ENCODE results near the gene AOPEP. TPM values are rescaled to one million over a fixed set of nuclear protein-coding genes. Genes with fewer than 3 reads are reported as not detected.

AOPEP gene
- total RNA-seq, 6 experiments from 2014 or later: 36.6 to 110 (median 63.3) TPM

DNA sequence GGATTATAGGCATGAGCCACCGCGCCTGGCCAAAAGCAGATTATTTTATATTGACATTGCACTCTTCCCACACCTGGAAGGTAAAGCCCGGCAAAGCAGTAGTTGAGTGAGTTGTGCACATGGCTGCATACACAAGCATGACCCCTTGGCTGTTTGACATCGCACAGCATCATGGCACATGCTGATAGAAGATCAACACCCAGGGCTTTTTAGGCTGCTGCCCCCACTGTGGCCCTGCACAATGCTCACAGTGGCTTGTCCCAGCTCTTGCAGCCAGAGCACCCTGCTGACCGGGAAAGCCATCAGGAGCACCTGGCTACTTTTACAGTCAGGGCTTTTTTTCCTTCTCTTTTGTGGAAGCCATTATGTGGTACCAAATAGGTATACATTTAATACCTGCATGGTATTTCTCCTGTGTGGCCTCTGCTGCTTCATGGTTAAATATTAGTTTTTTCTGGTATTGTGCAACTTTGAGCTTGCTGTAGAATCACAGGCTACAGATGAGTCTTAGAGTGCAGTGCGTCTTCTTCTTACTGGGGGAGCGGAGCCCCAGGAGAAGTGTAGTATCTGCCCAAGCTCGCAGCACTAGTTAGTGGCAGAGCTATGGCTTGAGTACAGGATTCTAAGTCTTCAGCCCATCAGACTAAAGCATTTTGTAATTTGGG, 264.5 kb downstream of the AOPEP start:
- WGBS (ENCODE audit: insufficient coverage, low coverage, low lambda C conversion rate, missing lambda C conversion rate): 39% methylated on average over 6 of the region's 8 CpGs
- Histone ChIP-seq H3K9me3 (no peaks in the 10 kb centered on the region), H3K4me3 (peak overlapping the region in 2 of 3 donors; percentile 1 to 66), H3K36me3 (no peaks in the 10 kb centered on the region), H3K27ac (peak overlapping the region; percentile 92 to 97 (median 96)), H3K4me1 (peaks cover 0 to 60% (median 16%) of the 10 kb centered on the region in 4 donors), H3K27me3 (no peaks in the 10 kb centered on the region)
- peak; percentile 16 to 33 (median 21) for ATAC-seq
- TF ChIP-seq, protein P1, sequence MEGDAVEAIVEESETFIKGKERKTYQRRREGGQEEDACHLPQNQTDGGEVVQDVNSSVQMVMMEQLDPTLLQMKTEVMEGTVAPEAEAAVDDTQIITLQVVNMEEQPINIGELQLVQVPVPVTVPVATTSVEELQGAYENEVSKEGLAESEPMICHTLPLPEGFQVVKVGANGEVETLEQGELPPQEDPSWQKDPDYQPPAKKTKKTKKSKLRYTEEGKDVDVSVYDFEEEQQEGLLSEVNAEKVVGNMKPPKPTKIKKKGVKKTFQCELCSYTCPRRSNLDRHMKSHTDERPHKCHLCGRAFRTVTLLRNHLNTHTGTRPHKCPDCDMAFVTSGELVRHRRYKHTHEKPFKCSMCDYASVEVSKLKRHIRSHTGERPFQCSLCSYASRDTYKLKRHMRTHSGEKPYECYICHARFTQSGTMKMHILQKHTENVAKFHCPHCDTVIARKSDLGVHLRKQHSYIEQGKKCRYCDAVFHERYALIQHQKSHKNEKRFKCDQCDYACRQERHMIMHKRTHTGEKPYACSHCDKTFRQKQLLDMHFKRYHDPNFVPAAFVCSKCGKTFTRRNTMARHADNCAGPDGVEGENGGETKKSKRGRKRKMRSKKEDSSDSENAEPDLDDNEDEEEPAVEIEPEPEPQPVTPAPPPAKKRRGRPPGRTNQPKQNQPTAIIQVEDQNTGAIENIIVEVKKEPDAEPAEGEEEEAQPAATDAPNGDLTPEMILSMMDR (IDR thresholded peaks at IDR 0.05): no peak
- no peak for TF ChIP-seq POLR2A (IDR thresholded peaks at IDR 0.05)
- intact Hi-C loops (cut with DNase I): no loop called here
- DNase-seq: peak in 1 of 3 donors; percentile 24

- ATAC-seq (peak; percentile 51 to 79 (median 69)), DNase-seq (peak; percentile 66 to 90 (median 86))
- H3K36me3 ChIP-seq: no peaks in the 10 kb centered on the region
- H3K4me3 ChIP-seq: peak overlapping the region; percentile 46 to 66 (median 61)
- TF ChIP-seq POLR2A (IDR thresholded peaks at IDR 0.05): peak; percentile 87
- TF ChIP-seq, protein P1 (IDR thresholded peaks at IDR 0.05): no peak
- peak overlapping the region; percentile 92 to 97 (median 96) for H3K27ac ChIP-seq
- 28% methylated on average over 14 of the region's 15 CpGs for WGBS (ENCODE audit: insufficient coverage, low coverage, low lambda C conversion rate, missing lambda C conversion rate)
- no peaks in the 10 kb centered on the region for H3K9me3 ChIP-seq
- intact Hi-C loops (cut with DNase I): no loop called here
- H3K4me1 ChIP-seq: peaks cover 0 to 60% (median 14%) of the 10 kb centered on the region in 4 donors
- no peaks in the 10 kb centered on the region for H3K27me3 ChIP-seq
Observed at GRCh38 chr9:94991961-94992907, 265.7 kb downstream of the AOPEP start.

- Histone ChIP-seq H3K27ac (peak overlapping the region; percentile 92 to 97 (median 96)), H3K36me3 (no peaks in the 10 kb centered on the region), H3K27me3 (no peaks in the 10 kb centered on the region), H3K4me3 (peak overlapping the region; percentile 46 to 66 (median 61)), H3K4me1 (peaks cover 0 to 64% (median 14%) of the 10 kb centered on the region in 4 donors), H3K9me3 (no peaks in the 10 kb centered on the region)
- peak in 1 of 4 donors; percentile 37 for ATAC-seq
- WGBS (ENCODE audit: insufficient coverage, low coverage, low lambda C conversion rate, missing lambda C conversion rate): 32% methylated on average over 9 of the region's 9 CpGs
- no peak for TF ChIP-seq POLR2A (IDR thresholded peaks at IDR 0.05)
- TF ChIP-seq, protein P1 (IDR thresholded peaks at IDR 0.05): no peak
- intact Hi-C loops (cut with DNase I): no loop called here
- no peak for DNase-seq
Observed at GRCh38 chr9:94993160-94993820, 266.8 kb downstream of the AOPEP start.

- ATAC-seq: no peak
- Histone ChIP-seq H3K36me3 (no peaks in the 10 kb centered on the region), H3K9me3 (no peaks in the 10 kb centered on the region), H3K4me1 (peaks cover 0 to 68% (median 14%) of the 10 kb centered on the region in 4 donors), H3K27ac (peak overlapping the region; percentile 92 to 97 (median 96)), H3K27me3 (no peaks in the 10 kb centered on the region), H3K4me3 (peak overlapping the region; percentile 46 to 66 (median 61))
- no peak for DNase-seq
- 25% methylated on average over 7 of the region's 7 CpGs for WGBS (ENCODE audit: insufficient coverage, low coverage, low lambda C conversion rate, missing lambda C conversion rate)
- peak; percentile 16 for TF ChIP-seq POLR2A (IDR thresholded peaks at IDR 0.05)
- TF ChIP-seq, protein P1 (IDR thresholded peaks at IDR 0.05): no peak
- intact Hi-C loops (cut with DNase I): no loop called here
Observed at GRCh38 chr9:94993821-94994165, 267.3 kb downstream of the AOPEP start.
